ENCODE measurements around the gene GABBR1. TPM values are rescaled to one million over a fixed set of nuclear protein-coding genes. Genes with fewer than 3 reads are reported as not detected.

GABBR1 gene
- total RNA-seq: 1.4 and 4.8 TPM in 2 replicates

GRCh38 chr6:29632789-29633533, at the start of gene GABBR1:
Gene GABBR1, minus strand, starts transcription at chr6:29633183. Its CDS starts 798 bp downstream, at chr6:29632385.

GRCh38 chr6:29680904-29681303, 47.9 kb upstream of the GABBR1 start, which contains the start of gene ZFP57:
Gene ZFP57, minus strand, starts transcription at chr6:29681152. Its CDS starts 4,149 bp downstream, at chr6:29677003.

GRCh38 chr6:29656798-29657197, 23.8 kb upstream of the GABBR1 start, which contains the start of gene MOG:
Gene MOG, plus strand, starts transcription at chr6:29657092. Its CDS starts 118 bp downstream, at chr6:29657210.

GRCh38 chr6:29584821-29585220, 48.2 kb downstream of the GABBR1 start, which contains the start of gene OR2H2:
Gene OR2H2, plus strand, starts transcription at chr6:29585121. Its CDS starts 2,824 bp downstream, at chr6:29587945.

GRCh38 chr6:29559524-29560287, 73.3 kb downstream of the GABBR1 start, which contains the start of gene UBD:
Gene UBD, minus strand, starts transcription at chr6:29559732. Its CDS starts 31 bp downstream, at chr6:29559701.

Other genes starting within 250 kb of the GABBR1 start
- not detected in 2 replicates for gene OR12D2, start 237.6 kb downstream of the GABBR1 start, total RNA-seq
- gene OR12D1, start 218.3 kb downstream of the GABBR1 start, total RNA-seq: not detected in 2 replicates
- gene OR10C1, start 193.9 kb downstream of the GABBR1 start, total RNA-seq: not detected in 2 replicates
- gene OR11A1, start 176.1 kb downstream of the GABBR1 start, total RNA-seq: not detected in 2 replicates
- gene OR2H1, start 176.0 kb downstream of the GABBR1 start, total RNA-seq: not detected in 2 replicates
- not detected in 2 replicates for gene MAS1L, start 145.2 kb downstream of the GABBR1 start, total RNA-seq
- 7.8 and 31.0 TPM in 2 replicates for gene UBD, start 73.5 kb downstream of the GABBR1 start, total RNA-seq
- gene OR2H2, start 48.1 kb downstream of the GABBR1 start, total RNA-seq: not detected in 2 replicates
- not detected in 2 replicates for gene MOG, start 23.9 kb upstream of the GABBR1 start, total RNA-seq
- not detected in 2 replicates for gene ZFP57, start 48.0 kb upstream of the GABBR1 start, total RNA-seq
- gene HLA-F, start 90.3 kb upstream of the GABBR1 start, total RNA-seq: 14.8 and 21.6 TPM in 2 replicates
- not detected in 2 replicates for gene HLA-G, start 194.6 kb upstream of the GABBR1 start, total RNA-seq

Measured in dermis lymphatic vessel endothelial cell (primary cell).